ENCODE results near the gene SLC1A4. TPM values are rescaled to one million over a fixed set of nuclear protein-coding genes. Genes with fewer than 3 reads are reported as not detected.

SLC1A4 gene
- total and polyA plus RNA-seq, 3 donors from 2014 or later = 14.3 to 28.5 (median 17.8) TPM

GRCh38 chr2:64982311-64982857 lies 6.8 kb upstream of the SLC1A4 start:
- no peaks in the 10 kb centered on the region for H3K36me3 ChIP-seq (ENCODE audit: low read depth, missing control alignments)
- no peaks in the 10 kb centered on the region for H3K27me3 ChIP-seq
- TF ChIP-seq POLR2A (IDR thresholded peaks at IDR 0.05) = no peak
- TF ChIP-seq, protein P1, sequence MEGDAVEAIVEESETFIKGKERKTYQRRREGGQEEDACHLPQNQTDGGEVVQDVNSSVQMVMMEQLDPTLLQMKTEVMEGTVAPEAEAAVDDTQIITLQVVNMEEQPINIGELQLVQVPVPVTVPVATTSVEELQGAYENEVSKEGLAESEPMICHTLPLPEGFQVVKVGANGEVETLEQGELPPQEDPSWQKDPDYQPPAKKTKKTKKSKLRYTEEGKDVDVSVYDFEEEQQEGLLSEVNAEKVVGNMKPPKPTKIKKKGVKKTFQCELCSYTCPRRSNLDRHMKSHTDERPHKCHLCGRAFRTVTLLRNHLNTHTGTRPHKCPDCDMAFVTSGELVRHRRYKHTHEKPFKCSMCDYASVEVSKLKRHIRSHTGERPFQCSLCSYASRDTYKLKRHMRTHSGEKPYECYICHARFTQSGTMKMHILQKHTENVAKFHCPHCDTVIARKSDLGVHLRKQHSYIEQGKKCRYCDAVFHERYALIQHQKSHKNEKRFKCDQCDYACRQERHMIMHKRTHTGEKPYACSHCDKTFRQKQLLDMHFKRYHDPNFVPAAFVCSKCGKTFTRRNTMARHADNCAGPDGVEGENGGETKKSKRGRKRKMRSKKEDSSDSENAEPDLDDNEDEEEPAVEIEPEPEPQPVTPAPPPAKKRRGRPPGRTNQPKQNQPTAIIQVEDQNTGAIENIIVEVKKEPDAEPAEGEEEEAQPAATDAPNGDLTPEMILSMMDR (IDR thresholded peaks at IDR 0.05) = no peak
- WGBS, 2 donors = 71 to 73% methylated on average over 2 of the region's 2 CpGs
- no peak overlapping the region for H3K4me3 ChIP-seq
- intact Hi-C loops (cut with DNase I; ENCODE audit: low total_unique reads) = no loop called here
- no peaks in the 10 kb centered on the region for H3K9me3 ChIP-seq
- peaks cover 5% of the 10 kb centered on the region for H3K4me1 ChIP-seq
- no peak for DNase-seq
- H3K27ac ChIP-seq = no peak overlapping the region

DNA sequence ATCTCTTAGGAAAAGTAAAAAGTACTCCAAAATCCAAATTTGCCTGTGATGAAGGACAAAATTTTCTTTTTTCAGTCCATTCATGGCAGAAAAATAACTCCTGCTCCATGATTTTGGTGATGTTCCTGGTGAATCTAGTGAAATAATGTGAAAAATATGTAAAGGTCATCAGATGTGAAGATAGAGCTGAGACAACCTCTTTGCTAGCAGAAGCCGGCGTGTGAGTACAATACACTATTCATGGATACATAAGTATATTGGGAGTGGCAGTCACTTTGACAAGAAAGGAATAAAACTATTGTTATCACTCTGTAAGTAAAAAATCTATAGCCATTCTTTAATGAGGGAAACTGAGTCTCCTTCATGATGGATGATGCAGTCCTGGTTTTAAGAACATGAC lies 6.3 kb upstream of the SLC1A4 start:
- no peaks in the 10 kb centered on the region for H3K36me3 ChIP-seq (ENCODE audit: low read depth, missing control alignments)
- no peak for TF ChIP-seq POLR2A (IDR thresholded peaks at IDR 0.05)
- TF ChIP-seq, protein P1 (IDR thresholded peaks at IDR 0.05) = no peak
- H3K27me3 ChIP-seq = no peaks in the 10 kb centered on the region
- intact Hi-C loops (cut with DNase I; ENCODE audit: low total_unique reads) = no loop called here
- H3K27ac ChIP-seq = no peak overlapping the region
- DNase-seq = no peak
- H3K4me3 ChIP-seq = no peak overlapping the region
- peaks cover 5% of the 10 kb centered on the region for H3K4me1 ChIP-seq
- WGBS, 2 donors = 67 to 75% methylated on average over 2 of the region's 2 CpGs
- no peaks in the 10 kb centered on the region for H3K9me3 ChIP-seq

GRCh38 chr2:64985447-64985846 lies 3.8 kb upstream of the SLC1A4 start:
- Histone ChIP-seq H3K9me3 (no peaks in the 10 kb centered on the region), H3K4me3 (no peak overlapping the region), H3K36me3 (ENCODE audit: low read depth, missing control alignments) (no peaks in the 10 kb centered on the region), H3K27me3 (no peaks in the 10 kb centered on the region), H3K27ac (no peak overlapping the region), H3K4me1 (peaks cover 5% of the 10 kb centered on the region)
- intact Hi-C loops (cut with DNase I; ENCODE audit: low total_unique reads) = loop anchor here (5.0 kb wide), 1 partner anchor 63 kb away; no protein-coding TSS in a partner anchor
- no peak for TF ChIP-seq POLR2A (IDR thresholded peaks at IDR 0.05)
- TF ChIP-seq, protein P1 (IDR thresholded peaks at IDR 0.05) = no peak
- no peak for DNase-seq
- WGBS, 2 donors = 96 to 97% methylated on average over 7 of the region's 7 CpGs

DNA sequence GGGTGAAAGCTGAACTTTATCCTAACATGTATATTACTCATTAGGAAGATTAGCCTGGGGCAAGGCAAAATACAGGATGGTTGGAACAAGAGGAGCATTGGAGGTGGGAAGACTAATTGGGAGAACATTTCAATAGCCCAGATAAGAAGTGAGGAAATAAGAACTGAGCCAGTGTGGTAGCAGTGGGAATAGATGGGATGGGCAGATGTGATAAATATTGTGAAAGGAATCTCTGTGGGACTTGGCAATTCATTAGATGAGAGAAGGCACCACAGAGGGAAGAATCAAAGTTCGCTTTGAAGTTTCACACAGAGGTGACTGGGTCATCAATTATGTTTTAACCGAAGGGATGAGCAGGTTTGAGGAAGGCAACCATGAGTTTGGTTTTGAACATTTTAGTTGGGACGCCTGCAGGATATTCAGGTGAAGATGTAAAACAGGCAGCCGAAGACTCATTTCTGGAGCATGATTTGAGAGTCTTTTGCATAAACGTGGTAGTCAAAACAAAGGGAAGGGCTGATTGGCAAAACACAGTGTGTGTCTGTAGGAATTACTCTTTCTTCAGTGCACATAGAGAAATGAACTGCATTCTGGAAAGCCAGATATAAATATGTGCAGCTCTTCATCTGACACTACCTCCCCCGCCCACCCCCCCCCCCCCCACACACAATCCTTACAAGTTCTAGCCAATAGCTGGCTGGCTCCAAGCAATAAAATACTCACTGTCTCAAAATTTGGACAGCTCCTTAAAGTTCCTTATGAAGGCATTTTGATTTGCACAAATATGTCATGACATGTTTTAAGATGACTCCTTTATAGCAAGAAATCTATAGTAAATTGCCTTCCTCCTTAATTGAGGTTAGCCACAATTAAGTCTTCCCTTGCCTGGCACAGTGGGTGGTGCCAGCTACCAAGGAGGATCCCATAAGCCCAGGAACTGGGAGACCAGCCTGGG lies 1.9 kb upstream of the SLC1A4 start:
- Histone ChIP-seq H3K27ac (peak overlapping the region; percentile 85 to 95), H3K4me3 (peak overlapping the region; percentile 69 to 72), H3K36me3 (ENCODE audit: low read depth, missing control alignments) (no peaks in the 10 kb centered on the region), H3K27me3 (no peaks in the 10 kb centered on the region), H3K9me3 (no peaks in the 10 kb centered on the region), H3K4me1 (peaks cover 5% of the 10 kb centered on the region)
- no peak for DNase-seq
- TF ChIP-seq POLR2A (IDR thresholded peaks at IDR 0.05) = no peak
- TF ChIP-seq, protein P1 (IDR thresholded peaks at IDR 0.05) = no peak
- 39 to 46% methylated on average over 6 of the region's 6 CpGs for whole genome bisulfite sequencing, 2 donors
- intact Hi-C loops (cut with DNase I; ENCODE audit: low total_unique reads) = loop anchor here (5.0 kb wide), 1 partner anchor 65 kb away; no protein-coding TSS in a partner anchor

All from testis (tissue), 3 donors.